Endothelial cell of umbilical vein (primary cell): ENCODE measurements around the gene CLDN16. TPM values are rescaled to one million over a fixed set of nuclear protein-coding genes. Genes with fewer than 3 reads are reported as not detected.

Experiments
- BruUV-seq: library from RNA; stranded (reverse); fragments of 400-500 nt; replicated peaks from 2 replicates; lab custom pipeline; 2021; lab: Mats Ljungman, UMichigan
- CTCF ChIA-PET: fragments of 300-600, 350-600 bp; sonication (Branson Sonifier 250); formaldehyde crosslinking; loops from one replicate; lab custom pipeline; 2021; ENCODE audit warnings: antibody characterized with exemption, inconsistent platforms; lab: Charles Lee
- POLR2A ChIA-PET: fragments of 300-600, 350-600 bp; sonication (Branson Sonifier 250); formaldehyde crosslinking; loops from one replicate; lab custom pipeline; 2021; ENCODE audit warnings: antibody characterized with exemption, inconsistent platforms; lab: Charles Lee
- DNase-seq: peaks from one replicate; pipeline ENCODE4 v3.0.0-alpha.2; 2011; ENCODE audit warnings: low read depth, low spot score
- FAIRE-seq: peaks from 2 replicates; lab custom pipeline; 2011; peaks lifted over from hg19 to GRCh38; lab: Jason Lieb, UNC
- H2AFZ ChIP-seq: 2 replicates; pipeline ENCODE4 v1.6.0; 2012; ENCODE audit warnings: low read depth, low read length, control low read depth, inconsistent platforms
- H3K27ac ChIP-seq: 2 replicates; pipeline ENCODE4 v1.5.1; 2011; ENCODE audit warnings: low read depth, mild to moderate bottlenecking, control low read depth, low read length, moderate library complexity; ENCODE audit not compliant: insufficient read depth
- H3K27me3 ChIP-seq, 2 experiments: 2 replicates each; pipeline versions ENCODE4 v1.6.0 to v1.6.1; 2011; ENCODE audit warnings: low read length in 2 of 2, mixed read lengths in 1 of 2; ENCODE audit not compliant: control insufficient read depth in 2 of 2, insufficient read depth in 2 of 2
- H3K36me3 ChIP-seq, 2 experiments: 2 replicates in 1 of 2; 3 replicates in 1 of 2; pipeline ENCODE4 v1.5.1; 2011; ENCODE audit warnings: low read length in 2 of 2, mild to moderate bottlenecking in 1 of 2, moderate library complexity in 1 of 2; ENCODE audit not compliant: control insufficient read depth in 2 of 2, insufficient read depth in 2 of 2; ENCODE audit errors: extremely low read depth in 1 of 2
- H3K4me1 ChIP-seq: 3 replicates; pipeline ENCODE4 v1.5.1; 2011; ENCODE audit warnings: mild to moderate bottlenecking, low read length; ENCODE audit not compliant: control insufficient read depth, insufficient read depth; ENCODE audit errors: extremely low read depth
- H3K4me2 ChIP-seq: 2 replicates; pipeline ENCODE4 v1.6.1; 2011; ENCODE audit warnings: low read length, control low read depth, mixed read lengths; ENCODE audit not compliant: insufficient read depth
- H3K4me3 ChIP-seq, 3 experiments: fragments of 200-600 bp in 1 of 3; sonication (generic), shearing (Covaris generic) in 1 of 3; replicated peaks in 1 of 3; 2 replicates each; pipeline ENCODE4 v1.5.1; 2011 to 2016; ENCODE audit warnings: control low read depth in 3 of 3, low read length in 3 of 3, mild to moderate bottlenecking in 2 of 3, inconsistent platforms in 1 of 3, low read depth in 1 of 3, moderate library complexity in 1 of 3; ENCODE audit not compliant: insufficient read depth in 1 of 3
- H3K79me2 ChIP-seq: 2 replicates; pipeline ENCODE4 v1.6.0; 2012; ENCODE audit warnings: low read length, inconsistent platforms; ENCODE audit not compliant: control insufficient read depth, insufficient read depth
- H3K9ac ChIP-seq: replicated peaks from 2 replicates; pipeline ENCODE3; 2011; ENCODE audit warnings: low read length, control low read depth; ENCODE audit not compliant: insufficient read depth; ENCODE audit errors: extremely low read depth
- H3K9me1 ChIP-seq: replicated peaks from 3 replicates; pipeline ENCODE4 v1.6.0; 2011; ENCODE audit warnings: mild to moderate bottlenecking, low read length; ENCODE audit not compliant: control insufficient read depth, insufficient read depth; ENCODE audit errors: extremely low read depth
- H3K9me3 ChIP-seq: replicated peaks from 2 replicates; pipeline ENCODE4 v1.5.1; 2012; ENCODE audit warnings: low read length, inconsistent platforms; ENCODE audit not compliant: control insufficient read depth, insufficient read depth
- H4K20me1 ChIP-seq: replicated peaks from 2 replicates; pipeline ENCODE3; 2011; ENCODE audit warnings: mild to moderate bottlenecking, low read length; ENCODE audit not compliant: control insufficient read depth, insufficient read depth; ENCODE audit errors: extremely low read depth
- POLR2AphosphoS5 ChIP-seq: IDR thresholded peaks from 2 replicates; pipeline ENCODE4 v1.6.1; 2012; ENCODE audit warnings: low read depth, mild to moderate bottlenecking, control low read depth, low read length, moderate library complexity; ENCODE audit not compliant: insufficient read depth
- dilution Hi-C: fragments of 300-500 bp; cut with MboI; formaldehyde crosslinking; loops from one replicate; pipeline ENCODE4 v1.15.0; 2019; ENCODE audit warnings: low sequenced_read_pairs; ENCODE audit not compliant: extremely low pct_ligation_motif_present
- intact Hi-C: fragments of 100-400 bp; cut with micrococcal nuclease; formaldehyde crosslinking; loops from one replicate; pipeline ENCODE4 v1.10.0; 2022
- polyA plus RNA-seq, 4 experiments: library from polyadenylated mRNA; depleted of rRNA in 3 of 4; stranded (reverse) in 3 of 4; unstranded in 1 of 4; fragments of >200 nt; gene quantifications; 2 replicates each; pipeline versions ENCODE4 v1.2.1 to v1.2.3, GENCODE V29; 2011 to 2012; ENCODE audit warnings: missing spikeins in 1 of 4
- total RNA-seq: library from RNA; stranded (reverse); gene quantifications from 2 replicates; pipeline ENCODE4 v1.2.3, GENCODE V29; 2021
- TF ChIP-seq, protein P1 (sequence below), 2 donors: IDR thresholded peaks; 1 replicate in 1 of 2; 2 replicates in 1 of 2; pipeline ENCODE4 v1.5.1; 2011; ENCODE audit warnings: low read length in 2 of 2, mild to moderate bottlenecking in 2 of 2, moderate library complexity in 2 of 2, control low read depth in 1 of 2, inconsistent platforms in 1 of 2, low read depth in 1 of 2; ENCODE audit not compliant: insufficient read depth in 1 of 2; ENCODE audit errors: extremely low read depth in 1 of 2

CLDN16 gene
- total and polyA plus RNA-seq, 2 donors (not counting 3 experiments of a cell fraction or from before 2014, with no cell fraction given): 0.01 TPM; not detected in 1

DNA sequence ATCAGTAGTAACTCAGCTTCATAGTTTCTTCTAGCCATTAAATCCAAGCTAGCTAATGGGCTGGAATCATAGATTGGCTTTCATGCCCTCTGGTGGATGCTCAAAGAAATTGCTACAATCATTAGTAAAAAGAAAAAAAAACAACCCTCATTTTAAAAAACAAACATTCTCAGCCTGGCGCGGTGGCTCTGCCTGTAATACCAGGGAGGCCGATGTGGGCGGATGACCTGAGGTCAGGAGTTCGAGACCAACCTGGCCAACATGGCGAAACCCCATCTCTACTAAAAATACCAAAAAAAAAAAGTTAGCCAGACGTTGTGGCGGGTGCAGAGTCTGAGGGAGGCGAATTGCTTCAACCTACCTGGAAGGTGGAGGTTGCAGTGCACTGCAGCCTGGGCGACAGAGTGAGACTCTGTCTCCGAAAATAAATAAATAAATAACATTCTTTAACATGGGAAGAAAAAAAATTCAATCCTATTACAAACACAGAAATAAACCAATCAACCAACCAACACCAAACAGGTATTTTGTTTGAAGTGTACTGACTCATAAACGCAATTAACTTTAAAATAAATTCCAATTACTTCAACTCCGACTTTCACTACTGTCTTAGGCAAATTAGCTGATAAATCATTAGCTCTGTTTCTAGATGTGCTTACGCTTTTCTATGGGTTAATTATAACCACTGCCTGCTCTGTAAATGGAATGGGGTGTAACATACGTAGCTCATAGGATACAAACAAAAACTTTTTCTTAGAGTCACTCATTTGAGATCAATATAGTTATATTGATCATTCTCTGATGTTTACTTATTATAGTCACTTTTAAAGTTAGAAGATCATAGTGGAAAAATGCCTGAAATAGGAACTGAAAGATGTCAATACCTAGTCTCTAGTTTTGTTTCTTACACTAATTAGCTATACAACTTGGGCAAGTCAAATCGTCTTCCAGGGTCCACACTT lies 36.8 kb downstream of the CLDN16 start:
- no peaks in the 10 kb centered on the region for H3K4me1 ChIP-seq
- H2AFZ ChIP-seq: peak overlapping the region; percentile 9
- H3K27ac ChIP-seq: no peak overlapping the region
- peaks cover 0 to 2% of the 10 kb centered on the region in 2 experiments for H3K27me3 ChIP-seq
- peak; percentile 81 for FAIRE-seq
- BruUV-seq: no TSS peak
- DNase-seq: peak; percentile 76
- H4K20me1 ChIP-seq: no peaks in the 10 kb centered on the region
- H3K9ac ChIP-seq: no peak overlapping the region
- TF ChIP-seq, protein P1, sequence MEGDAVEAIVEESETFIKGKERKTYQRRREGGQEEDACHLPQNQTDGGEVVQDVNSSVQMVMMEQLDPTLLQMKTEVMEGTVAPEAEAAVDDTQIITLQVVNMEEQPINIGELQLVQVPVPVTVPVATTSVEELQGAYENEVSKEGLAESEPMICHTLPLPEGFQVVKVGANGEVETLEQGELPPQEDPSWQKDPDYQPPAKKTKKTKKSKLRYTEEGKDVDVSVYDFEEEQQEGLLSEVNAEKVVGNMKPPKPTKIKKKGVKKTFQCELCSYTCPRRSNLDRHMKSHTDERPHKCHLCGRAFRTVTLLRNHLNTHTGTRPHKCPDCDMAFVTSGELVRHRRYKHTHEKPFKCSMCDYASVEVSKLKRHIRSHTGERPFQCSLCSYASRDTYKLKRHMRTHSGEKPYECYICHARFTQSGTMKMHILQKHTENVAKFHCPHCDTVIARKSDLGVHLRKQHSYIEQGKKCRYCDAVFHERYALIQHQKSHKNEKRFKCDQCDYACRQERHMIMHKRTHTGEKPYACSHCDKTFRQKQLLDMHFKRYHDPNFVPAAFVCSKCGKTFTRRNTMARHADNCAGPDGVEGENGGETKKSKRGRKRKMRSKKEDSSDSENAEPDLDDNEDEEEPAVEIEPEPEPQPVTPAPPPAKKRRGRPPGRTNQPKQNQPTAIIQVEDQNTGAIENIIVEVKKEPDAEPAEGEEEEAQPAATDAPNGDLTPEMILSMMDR (IDR thresholded peaks at IDR 0.05; ENCODE audit: extremely low read depth in 1 of 2, insufficient read depth in 1 of 2, low read depth in 1 of 2, low read length in 2 of 2): peak; percentile 52
- TF ChIP-seq POLR2AphosphoS5: no peak
- H3K4me3 ChIP-seq: no peak overlapping the region
- no peaks in the 10 kb centered on the region for H3K79me2 ChIP-seq
- H3K9me3 ChIP-seq: no peaks in the 10 kb centered on the region
- H3K9me1 ChIP-seq: no peaks in the 10 kb centered on the region
- CTCF ChIA-PET: interaction anchor here (0.7 to 5.6 kb wide), 47 partner anchors 8 to 626 kb away, joined by 3 to 131 read pairs (median 5); partner anchors contain the start of genes CLDN1, CLDN16, IL1RAP and P3H2
- no peaks in the 10 kb centered on the region for H3K36me3 ChIP-seq
- POLR2A ChIA-PET: no interaction called here
- dilution Hi-C loops (no loop called here), intact Hi-C loops (loop anchor here (1.0 to 5.0 kb wide), 6 partner anchors 40 to 463 kb away; partner anchors contain the start of gene CLDN1)
- no peak overlapping the region for H3K4me2 ChIP-seq
